BE2C (cell line): ENCODE data around the gene RCC2. TPM values are rescaled to one million over a fixed set of nuclear protein-coding genes. Genes with fewer than 3 reads are reported as not detected.
"Not testable (repeated sequence)": the region's sequence is repeated elsewhere in the genome, so short reads cannot be mapped to it uniquely, and the experiment has no call there.

ENCODE experiments used
- DNase-seq: peaks from one replicate; pipeline ENCODE4 v3.0.0-alpha.2; 2020
- H3K27me3 ChIP-seq: fragments of 250-450 bp; sonication (Bioruptor Pico); 2 replicates; pipeline ENCODE4 v1.5.1; 2020; ENCODE audit warnings: mild to moderate bottlenecking
- H3K36me3 ChIP-seq: fragments of 250-450 bp; sonication (Bioruptor Pico); 2 replicates; pipeline ENCODE4 v1.5.1; 2020; ENCODE audit warnings: mild to moderate bottlenecking
- H3K4me1 ChIP-seq: fragments of 250-450 bp; sonication (Bioruptor Pico); 2 replicates; pipeline ENCODE4 v1.5.1; 2020
- H3K4me3 ChIP-seq: 2 replicates; pipeline ENCODE4 v1.5.1; 2011; ENCODE audit warnings: low read depth, low read length
- H3K9me3 ChIP-seq: fragments of 250-450 bp; sonication (Bioruptor Pico); 2 replicates; pipeline ENCODE4 v1.5.1; 2020
- polyA plus RNA-seq: library from polyadenylated mRNA; unstranded; fragments of >200 nt; gene quantifications from one replicate; pipeline ENCODE4 v1.2.1, GENCODE V29; 2012; ENCODE audit warnings: low read depth, missing spikeins; ENCODE audit not compliant: insufficient read length, insufficient read depth
- TF ChIP-seq, protein P1 (sequence below): IDR thresholded peaks from 2 replicates; pipeline ENCODE4 v1.5.1; 2012; ENCODE audit warnings: mild to moderate bottlenecking, low read depth, low read length

The RCC2 gene
- 67.9 TPM for polyA plus RNA-seq

DNA sequence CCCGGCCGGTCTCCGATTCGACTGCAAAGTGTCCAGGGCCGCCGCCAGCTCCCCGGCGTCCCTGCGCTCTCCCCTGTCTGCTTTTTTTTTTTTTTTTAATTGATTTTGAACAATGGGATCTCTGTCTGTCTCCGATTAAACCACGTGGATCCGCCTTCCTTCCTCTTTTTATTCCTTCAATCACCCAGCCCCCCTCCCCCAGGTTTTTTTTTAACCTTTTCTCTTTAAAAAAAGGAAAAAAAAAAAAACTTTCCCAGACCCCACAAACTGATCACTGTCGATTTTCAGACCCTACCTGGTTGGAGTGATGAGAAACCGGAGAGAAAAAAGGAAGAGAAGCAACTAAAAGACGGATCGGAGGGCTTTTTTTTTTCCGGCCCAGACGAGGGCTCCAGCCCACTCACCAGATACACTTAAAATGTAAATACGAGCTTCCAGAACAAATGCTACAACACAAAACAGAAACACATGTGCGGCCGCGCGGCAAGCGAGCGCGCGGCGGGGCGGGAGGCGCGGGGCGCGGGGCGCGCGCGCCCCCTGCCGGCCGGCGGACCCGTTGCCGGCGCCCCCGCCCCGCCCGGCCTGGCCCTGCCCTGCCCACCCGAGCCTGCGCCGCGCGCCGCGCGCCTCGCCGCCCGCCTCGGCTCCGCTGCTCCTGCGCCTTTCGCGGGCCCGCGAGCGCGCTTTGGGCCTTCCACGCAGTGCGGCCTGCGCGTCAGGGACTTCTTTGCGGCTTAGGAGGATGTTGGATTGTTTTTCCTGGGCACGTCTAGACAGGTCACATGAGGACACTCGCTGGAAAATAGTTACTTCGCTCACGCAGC, at the start of gene RCC2:
Gene RCC2, minus strand, starts transcription at position 428 of the 824 bp plus-strand sequence. CDS start 1,163 bp downstream, outside the sequence.
- no peaks in the 10 kb centered on the region for H3K9me3 ChIP-seq
- peak; percentile 62 for DNase-seq
- no peaks in the 10 kb centered on the region for H3K27me3 ChIP-seq
- no peaks in the 10 kb centered on the region for H3K4me1 ChIP-seq
- peaks cover 26% of the 10 kb centered on the region for H3K36me3 ChIP-seq
- H3K4me3 ChIP-seq = peak within 1 kb of the TSS; percentile 72
- TF ChIP-seq, protein P1, sequence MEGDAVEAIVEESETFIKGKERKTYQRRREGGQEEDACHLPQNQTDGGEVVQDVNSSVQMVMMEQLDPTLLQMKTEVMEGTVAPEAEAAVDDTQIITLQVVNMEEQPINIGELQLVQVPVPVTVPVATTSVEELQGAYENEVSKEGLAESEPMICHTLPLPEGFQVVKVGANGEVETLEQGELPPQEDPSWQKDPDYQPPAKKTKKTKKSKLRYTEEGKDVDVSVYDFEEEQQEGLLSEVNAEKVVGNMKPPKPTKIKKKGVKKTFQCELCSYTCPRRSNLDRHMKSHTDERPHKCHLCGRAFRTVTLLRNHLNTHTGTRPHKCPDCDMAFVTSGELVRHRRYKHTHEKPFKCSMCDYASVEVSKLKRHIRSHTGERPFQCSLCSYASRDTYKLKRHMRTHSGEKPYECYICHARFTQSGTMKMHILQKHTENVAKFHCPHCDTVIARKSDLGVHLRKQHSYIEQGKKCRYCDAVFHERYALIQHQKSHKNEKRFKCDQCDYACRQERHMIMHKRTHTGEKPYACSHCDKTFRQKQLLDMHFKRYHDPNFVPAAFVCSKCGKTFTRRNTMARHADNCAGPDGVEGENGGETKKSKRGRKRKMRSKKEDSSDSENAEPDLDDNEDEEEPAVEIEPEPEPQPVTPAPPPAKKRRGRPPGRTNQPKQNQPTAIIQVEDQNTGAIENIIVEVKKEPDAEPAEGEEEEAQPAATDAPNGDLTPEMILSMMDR = no peak

DNA sequence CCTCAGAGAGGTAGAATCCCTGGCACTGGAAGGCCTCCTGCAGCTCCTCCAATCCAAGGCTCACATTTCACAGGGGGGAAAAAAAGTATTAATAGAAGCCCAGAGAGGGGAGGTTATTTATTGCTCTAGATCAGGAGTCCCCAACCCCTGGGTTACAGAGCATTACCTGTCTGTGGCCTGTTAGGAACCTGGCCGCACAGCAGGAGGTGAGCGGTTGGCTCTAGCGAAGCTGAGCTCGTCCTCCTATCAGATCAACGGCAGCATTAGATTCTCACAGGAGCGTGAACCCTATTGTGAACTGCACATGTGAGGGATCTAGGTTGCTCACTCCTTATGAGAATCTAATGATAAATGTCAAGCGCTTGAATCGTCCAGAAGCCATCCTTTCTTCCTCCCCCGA, 46.8 kb upstream of the RCC2 start:
- H3K4me1 ChIP-seq = no peaks in the 10 kb centered on the region
- H3K4me3 ChIP-seq = no peak overlapping the region
- DNase-seq = no peak
- no peaks in the 10 kb centered on the region for H3K9me3 ChIP-seq
- H3K36me3 ChIP-seq = no peaks in the 10 kb centered on the region
- H3K27me3 ChIP-seq = no peaks in the 10 kb centered on the region
- TF ChIP-seq, protein P1 = no peak

DNA sequence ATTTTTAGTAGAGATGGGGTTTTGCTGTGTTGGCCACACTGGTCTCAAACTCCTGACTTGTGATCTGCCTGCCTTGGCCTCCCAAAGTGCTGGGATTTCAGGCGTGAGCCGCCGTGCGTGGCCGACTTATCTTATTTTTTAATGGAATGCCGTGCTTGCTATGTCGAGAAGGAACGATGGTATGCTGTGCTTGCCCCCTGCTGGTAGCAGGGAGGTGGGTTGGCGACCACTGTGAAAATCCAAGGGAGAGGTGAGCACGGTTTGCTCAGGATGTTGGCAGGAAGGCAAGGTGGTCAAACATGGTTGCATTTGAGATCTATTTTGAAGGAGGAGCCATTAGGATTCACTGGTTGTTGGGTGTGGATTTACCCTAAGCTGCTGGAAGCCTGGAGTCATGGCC, 45.8 kb upstream of the RCC2 start:
- H3K4me3 ChIP-seq = no peak overlapping the region
- DNase-seq = peak; percentile 48
- no peaks in the 10 kb centered on the region for H3K4me1 ChIP-seq
- TF ChIP-seq, protein P1 = peak; percentile 49
- no peaks in the 10 kb centered on the region for H3K36me3 ChIP-seq
- no peaks in the 10 kb centered on the region for H3K27me3 ChIP-seq
- no peaks in the 10 kb centered on the region for H3K9me3 ChIP-seq

DNA sequence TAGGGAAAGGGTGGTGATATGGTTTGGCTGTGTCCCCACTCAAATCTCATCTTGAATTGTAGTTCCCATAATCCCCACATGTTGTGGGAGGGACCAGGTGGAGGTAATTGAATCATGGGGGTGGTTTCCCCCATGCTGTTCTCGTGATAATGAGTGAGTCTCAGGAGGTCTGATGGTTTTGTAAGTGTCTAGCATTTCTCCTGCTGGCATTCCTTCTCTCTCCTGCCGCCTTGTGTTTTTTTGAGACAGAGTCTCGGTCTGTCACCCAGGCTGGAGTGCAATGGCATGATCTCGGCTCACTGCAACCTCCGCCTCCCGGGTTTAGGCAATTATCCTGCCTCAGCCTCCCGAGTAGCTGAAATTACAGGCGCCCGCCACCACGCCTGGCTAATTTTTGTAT, 42.5 kb upstream of the RCC2 start:
- not testable (repeated sequence) for H3K9me3 ChIP-seq, H3K36me3 ChIP-seq, DNase-seq, H3K4me3 ChIP-seq, H3K27me3 ChIP-seq, H3K4me1 ChIP-seq

DNA sequence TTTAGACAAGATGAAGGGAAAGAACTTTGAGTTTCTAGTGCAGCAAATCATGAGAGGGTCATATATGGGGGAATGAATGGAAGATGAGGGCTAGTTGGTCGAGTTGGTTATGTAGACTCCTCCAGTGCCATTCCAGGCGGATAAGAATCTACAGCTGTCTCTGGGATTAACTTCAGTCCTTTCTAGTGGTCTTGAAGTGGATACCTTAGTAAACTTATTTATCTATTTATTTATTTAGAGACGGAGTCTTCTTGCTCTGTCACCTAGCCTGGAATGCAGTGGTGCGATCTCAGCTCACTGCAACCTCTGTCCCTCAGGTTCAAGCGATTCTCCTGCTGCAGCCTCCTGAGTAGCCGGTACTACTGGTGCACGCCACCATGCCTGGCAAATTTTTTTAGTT, 41.4 kb upstream of the RCC2 start:
- H3K4me1 ChIP-seq = no peaks in the 10 kb centered on the region
- H3K4me3 ChIP-seq = no peak overlapping the region
- H3K36me3 ChIP-seq = no peaks in the 10 kb centered on the region
- H3K9me3 ChIP-seq = no peaks in the 10 kb centered on the region
- no peak for DNase-seq
- TF ChIP-seq, protein P1 = no peak
- H3K27me3 ChIP-seq = no peaks in the 10 kb centered on the region

DNA sequence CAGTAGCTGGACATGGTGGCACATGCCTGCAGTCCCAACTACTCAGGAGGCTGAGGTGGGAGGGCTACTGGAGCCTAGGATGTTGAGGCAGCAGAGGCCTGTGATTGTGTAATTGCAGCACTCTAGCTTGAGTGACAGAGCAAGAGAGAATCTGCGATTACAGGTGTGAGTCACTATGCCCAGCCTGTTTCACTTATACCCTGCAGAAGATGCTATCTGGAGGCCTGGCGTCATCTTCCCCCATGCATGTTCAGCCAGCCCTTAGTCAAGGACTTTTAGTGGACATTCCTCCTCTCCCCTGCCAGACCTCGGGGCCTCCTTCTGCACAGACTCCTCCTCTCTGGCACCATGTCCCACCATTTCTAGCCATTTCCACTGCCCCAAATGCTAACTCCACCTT, 36.3 kb upstream of the RCC2 start:
- TF ChIP-seq, protein P1 = no peak
- Histone ChIP-seq H3K4me1 (no peaks in the 10 kb centered on the region), H3K36me3 (no peaks in the 10 kb centered on the region), H3K9me3 (no peaks in the 10 kb centered on the region), H3K4me3 (no peak overlapping the region), H3K27me3 (no peaks in the 10 kb centered on the region)
- peak; percentile 54 for DNase-seq

DNA sequence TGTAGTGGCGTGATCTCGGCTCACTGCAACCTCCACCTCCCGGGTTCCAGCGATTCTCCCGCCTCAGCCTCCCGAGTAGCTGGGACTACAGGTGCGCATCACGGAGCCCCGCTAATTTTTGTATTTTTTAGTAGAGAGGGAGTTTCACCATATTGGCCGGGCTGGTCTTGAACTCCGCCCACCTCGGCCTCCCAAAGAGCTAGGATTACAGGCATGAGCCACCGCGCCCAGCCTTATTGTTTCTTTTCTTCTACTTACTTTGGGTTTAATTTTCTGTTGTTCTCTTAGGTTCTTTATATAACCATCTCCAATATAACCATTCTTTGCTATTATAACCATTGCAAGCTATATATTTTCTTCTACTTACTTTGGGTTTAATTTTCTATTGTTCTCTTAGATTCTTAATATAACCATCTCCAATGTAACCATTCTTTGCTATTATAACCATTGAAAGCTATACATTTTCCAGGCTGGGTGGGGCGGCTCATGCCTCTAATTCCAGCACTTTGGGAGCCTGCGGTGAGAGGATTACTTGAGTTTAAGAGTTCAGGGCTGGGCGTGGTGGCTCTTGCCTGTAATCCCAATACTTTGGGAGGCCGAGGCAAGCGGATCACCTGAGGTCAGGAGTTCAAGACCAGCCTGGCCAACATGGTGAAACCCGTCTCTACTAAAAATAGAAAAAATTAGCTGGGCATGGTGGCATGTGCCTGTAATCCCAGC, 35.5 kb upstream of the RCC2 start:
- H3K36me3 ChIP-seq, H3K27me3 ChIP-seq, H3K4me1 ChIP-seq, H3K9me3 ChIP-seq, DNase-seq, H3K4me3 ChIP-seq: not testable (repeated sequence)
